ENCODE results near the gene ISYNA1. TPM values are rescaled to one million over a fixed set of nuclear protein-coding genes. Genes with fewer than 3 reads are reported as not detected.

ISYNA1 gene
- total and polyA plus RNA-seq, 9 donors: 85.8 to 221 (median 165) TPM

- peaks cover 2% of the 10 kb centered on the region for H3K9me3 ChIP-seq (replicated peaks; ENCODE audit: control insufficient read depth, low read depth, low read length)
- H3K27ac ChIP-seq (ENCODE audit: low read length): no peak within 1 kb of the TSS
- no peak within 1 kb of the TSS for H3K4me3 ChIP-seq (ENCODE audit: low read length)
- H3K4me1 ChIP-seq (ENCODE audit: control insufficient read depth, insufficient read depth, low read length): peaks cover 21% of the 10 kb centered on the region
- peak; percentile 53 for DNase-seq
- no peaks in the 10 kb centered on the region for H3K36me3 ChIP-seq (ENCODE audit: control insufficient read depth, insufficient read depth, low read length)
- WGBS (ENCODE audit: insufficient coverage): 33% methylated on average over 29 of the region's 33 CpGs
- peaks cover 35% of the 10 kb centered on the region for H3K27me3 ChIP-seq (ENCODE audit: control insufficient read depth, insufficient read depth, low read length)
These were observed 52.0 kb downstream of the ISYNA1 start, which contains the start of gene GDF15 for GRCh38 chr19:18385675-18386542. TSS of gene GDF15 (plus strand) at chr19:18386158. CDS start at chr19:18386190, 32 bp downstream.

GRCh38 chr19:18385359-18385674, 52.6 kb downstream of the ISYNA1 start:
- 100% methylated on average over 1 of the region's 3 CpGs for WGBS (ENCODE audit: insufficient coverage)
- no peak for DNase-seq
- Histone ChIP-seq H3K9me3 (replicated peaks; ENCODE audit: control insufficient read depth, low read depth, low read length) (no peaks in the 10 kb centered on the region), H3K4me1 (ENCODE audit: control insufficient read depth, insufficient read depth, low read length) (peaks cover 27% of the 10 kb centered on the region), H3K27me3 (ENCODE audit: control insufficient read depth, insufficient read depth, low read length) (peaks cover 29% of the 10 kb centered on the region), H3K4me3 (ENCODE audit: low read length) (no peak overlapping the region), H3K36me3 (ENCODE audit: control insufficient read depth, insufficient read depth, low read length) (no peaks in the 10 kb centered on the region), H3K27ac (ENCODE audit: low read length) (no peak overlapping the region)

- H3K4me3 ChIP-seq (ENCODE audit: low read length): no peak overlapping the region
- H3K36me3 ChIP-seq (ENCODE audit: control insufficient read depth, insufficient read depth, low read length): no peaks in the 10 kb centered on the region
- no peak for DNase-seq
- H3K4me1 ChIP-seq (ENCODE audit: control insufficient read depth, insufficient read depth, low read length): peaks cover 31% of the 10 kb centered on the region
- H3K27me3 ChIP-seq (ENCODE audit: control insufficient read depth, insufficient read depth, low read length): peaks cover 25% of the 10 kb centered on the region
- WGBS (ENCODE audit: insufficient coverage): no CpG with 5 or more reads among the region's 7 CpGs
- H3K27ac ChIP-seq (ENCODE audit: low read length): no peak overlapping the region
- no peaks in the 10 kb centered on the region for H3K9me3 ChIP-seq (replicated peaks; ENCODE audit: control insufficient read depth, low read depth, low read length)
These were observed 53.2 kb downstream of the ISYNA1 start for GRCh38 chr19:18384775-18385174.

Other genes with a start within 250 kb of the ISYNA1 start
- gene MPV17L2, start 244.9 kb downstream of the ISYNA1 start, total RNA-seq: 3.7 TPM
- 1 to 10 TPM; 5.1 to 7.9 (median 6.4) TPM for gene MPV17L2, start 244.9 kb downstream of the ISYNA1 start, polyA plus RNA-seq (ENCODE audit: insufficient read depth in 1 of 8, insufficient read length in 8 of 8, low replicate concordance in 1 of 8)
- 1.5 TPM for gene RAB3A, start 234.1 kb downstream of the ISYNA1 start, total RNA-seq
- 1 to 10 TPM; 3.2 to 5.4 (median 4.0) TPM for gene RAB3A, start 234.1 kb downstream of the ISYNA1 start, polyA plus RNA-seq (ENCODE audit: insufficient read depth in 1 of 8, insufficient read length in 8 of 8, low replicate concordance in 1 of 8)
- gene PDE4C, start 211.7 kb downstream of the ISYNA1 start, total RNA-seq: 3.3 TPM
- 10 to 100 TPM in 2 of 8 donors, 1 to 10 TPM in 6; 1.5 to 15.2 (median 4.6) TPM for gene PDE4C, start 211.7 kb downstream of the ISYNA1 start, polyA plus RNA-seq (ENCODE audit: insufficient read depth in 1 of 8, insufficient read length in 8 of 8, low replicate concordance in 1 of 8)
- 1.5 TPM for gene IQCN, start 163.7 kb downstream of the ISYNA1 start, total RNA-seq
- 1 to 10 TPM; 2.0 to 5.9 (median 3.2) TPM for gene IQCN, start 163.7 kb downstream of the ISYNA1 start, polyA plus RNA-seq (ENCODE audit: insufficient read depth in 1 of 8, insufficient read length in 8 of 8, low replicate concordance in 1 of 8)
- 75.5 TPM for gene JUND, start 156.5 kb downstream of the ISYNA1 start, total RNA-seq
- 100 to 1,000 TPM in 7 of 8 donors, 10 to 100 TPM in 1; 75.1 to 178 (median 145) TPM for gene JUND, start 156.5 kb downstream of the ISYNA1 start, polyA plus RNA-seq (ENCODE audit: insufficient read depth in 1 of 8, insufficient read length in 8 of 8, low replicate concordance in 1 of 8)
- 129 TPM for gene LSM4, start 115.1 kb downstream of the ISYNA1 start, total RNA-seq
- 100 to 1,000 TPM in 2 of 8 donors, 10 to 100 TPM in 6; 85.2 to 112 (median 93.2) TPM for gene LSM4, start 115.1 kb downstream of the ISYNA1 start, polyA plus RNA-seq (ENCODE audit: insufficient read depth in 1 of 8, insufficient read length in 8 of 8, low replicate concordance in 1 of 8)
- 10.8 TPM for gene PGPEP1, start 97.5 kb downstream of the ISYNA1 start, total RNA-seq
- 10 to 100 TPM in 2 of 8 donors, 1 to 10 TPM in 6; 7.7 to 14.9 (median 9.3) TPM for gene PGPEP1, start 97.5 kb downstream of the ISYNA1 start, polyA plus RNA-seq (ENCODE audit: insufficient read depth in 1 of 8, insufficient read length in 8 of 8, low replicate concordance in 1 of 8)
- gene GDF15, start 52.0 kb downstream of the ISYNA1 start, total RNA-seq: 0.62 TPM
- 1 to 10 TPM in 2 of 8 donors, under 1 TPM in 6; 0.33 to 1.8 (median 0.80) TPM for gene GDF15, start 52.0 kb downstream of the ISYNA1 start, polyA plus RNA-seq (ENCODE audit: insufficient read depth in 1 of 8, insufficient read length in 8 of 8, low replicate concordance in 1 of 8)
- gene LRRC25, start 40.5 kb downstream of the ISYNA1 start, total RNA-seq: 1.5 TPM
- gene LRRC25, start 40.5 kb downstream of the ISYNA1 start, polyA plus RNA-seq (ENCODE audit: insufficient read depth in 1 of 8, insufficient read length in 8 of 8, low replicate concordance in 1 of 8): 1 to 10 TPM; 1.2 to 2.4 (median 1.7) TPM
- gene SSBP4, start 18.7 kb downstream of the ISYNA1 start, total RNA-seq: 77.1 TPM
- gene SSBP4, start 18.7 kb downstream of the ISYNA1 start, polyA plus RNA-seq (ENCODE audit: insufficient read depth in 1 of 8, insufficient read length in 8 of 8, low replicate concordance in 1 of 8): 100 to 1,000 TPM; 104 to 156 (median 120) TPM
- 11.4 TPM for gene ELL, start 83.9 kb upstream of the ISYNA1 start, total RNA-seq
- 10 to 100 TPM; 14.1 to 20.3 (median 16.7) TPM for gene ELL, start 83.9 kb upstream of the ISYNA1 start, polyA plus RNA-seq (ENCODE audit: insufficient read depth in 1 of 8, insufficient read length in 8 of 8, low replicate concordance in 1 of 8)
- 98.8 TPM for gene FKBP8, start 105.4 kb upstream of the ISYNA1 start, total RNA-seq
- gene FKBP8, start 105.4 kb upstream of the ISYNA1 start, polyA plus RNA-seq (ENCODE audit: insufficient read depth in 1 of 8, insufficient read length in 8 of 8, low replicate concordance in 1 of 8): 100 to 1,000 TPM; 124 to 150 (median 137) TPM
- 47.1 TPM for gene KXD1, start 119.7 kb upstream of the ISYNA1 start, total RNA-seq
- gene KXD1, start 119.7 kb upstream of the ISYNA1 start, polyA plus RNA-seq (ENCODE audit: insufficient read depth in 1 of 8, insufficient read length in 8 of 8, low replicate concordance in 1 of 8): 10 to 100 TPM; 60.1 to 82.3 (median 75.3) TPM
- 1,370 TPM for gene UBA52, start 133.7 kb upstream of the ISYNA1 start, total RNA-seq
- 1,000 to 10,000 TPM; 1,127 to 1,404 (median 1,245) TPM for gene UBA52, start 133.7 kb upstream of the ISYNA1 start, polyA plus RNA-seq (ENCODE audit: insufficient read depth in 1 of 8, insufficient read length in 8 of 8, low replicate concordance in 1 of 8)
- gene REX1BD, start 150.7 kb upstream of the ISYNA1 start, total RNA-seq: 61.5 TPM
- 10 to 100 TPM; 27.4 to 45.1 (median 36.1) TPM for gene REX1BD, start 150.7 kb upstream of the ISYNA1 start, polyA plus RNA-seq (ENCODE audit: insufficient read depth in 1 of 8, insufficient read length in 8 of 8, low replicate concordance in 1 of 8)
- gene CRLF1, start 168.7 kb upstream of the ISYNA1 start, total RNA-seq: 35.0 TPM
- 10 to 100 TPM; 11.0 to 52.6 (median 36.1) TPM for gene CRLF1, start 168.7 kb upstream of the ISYNA1 start, polyA plus RNA-seq (ENCODE audit: insufficient read depth in 1 of 8, insufficient read length in 8 of 8, low replicate concordance in 1 of 8)
- 3.9 TPM for gene TMEM59L, start 174.7 kb upstream of the ISYNA1 start, total RNA-seq
- gene TMEM59L, start 174.7 kb upstream of the ISYNA1 start, polyA plus RNA-seq (ENCODE audit: insufficient read depth in 1 of 8, insufficient read length in 8 of 8, low replicate concordance in 1 of 8): 10 to 100 TPM in 7 of 8 donors, 1 to 10 TPM in 1; 4.4 to 23.6 (median 15.1) TPM
- gene KLHL26, start 198.9 kb upstream of the ISYNA1 start, total RNA-seq: 2.0 TPM
- gene KLHL26, start 198.9 kb upstream of the ISYNA1 start, polyA plus RNA-seq (ENCODE audit: insufficient read depth in 1 of 8, insufficient read length in 8 of 8, low replicate concordance in 1 of 8): 1 to 10 TPM; 3.2 to 5.8 (median 4.1) TPM
- gene CRTC1, start 245.5 kb upstream of the ISYNA1 start, total RNA-seq: 4.3 TPM
- gene CRTC1, start 245.5 kb upstream of the ISYNA1 start, polyA plus RNA-seq (ENCODE audit: insufficient read depth in 1 of 8, insufficient read length in 8 of 8, low replicate concordance in 1 of 8): 10 to 100 TPM; 11.5 to 18.7 (median 15.0) TPM